Sigmoid colon (tissue), 4 donors: ENCODE data around the gene HIVEP3.

Experiments used
- CTCF ChIP-seq, 4 experiments: fragments of 450-650 bp in 3 of 4; fragments of 200-600 bp in 1 of 4; IDR thresholded peaks; one replicate each; pipeline ENCODE4 v1.5.1; 2016 to 2019; ENCODE audit warnings: antibody characterized with exemption in 4 of 4, mild to moderate bottlenecking in 3 of 4, moderate library complexity in 2 of 4
- EP300 ChIP-seq, 4 donors: sonication (generic); formaldehyde crosslinking; IDR thresholded peaks; one replicate each; pipeline ENCODE4 v1.6.1; 2017; ENCODE audit warnings: antibody characterized with exemption in 4 of 4
- POLR2A ChIP-seq, 2 donors: fragments of 450-650 bp; IDR thresholded peaks; one replicate each; pipeline ENCODE4 v1.6.1; 2016; ENCODE audit warnings: antibody characterized with exemption in 2 of 2, mild to moderate bottlenecking in 2 of 2, moderate library complexity in 2 of 2

- TF ChIP-seq EP300 (IDR thresholded peaks at IDR 0.05) (no peak), CTCF (IDR thresholded peaks at IDR 0.05) (no peak), POLR2A (IDR thresholded peaks at IDR 0.05) (no peak)
Measured at GRCh38 chr1:41847733-41848132, 71.0 kb downstream of the HIVEP3 start.
